T-helper 1 cell treated with Interleukin-12 subunit alpha and Interleukin-12 subunit beta and Interleukin-4 antibody, amounts not matched to agents 30 ng/mL and 1 ng/mL, for 36 hours (primary cell): ENCODE data around the gene NFKB1. TPM values are rescaled to one million over a fixed set of nuclear protein-coding genes. Genes with fewer than 3 reads are reported as not detected.
"Not testable (repeated sequence)": the region's sequence is repeated elsewhere in the genome, so short reads cannot be mapped to it uniquely, and the experiment has no call there.

Experiments used
- intact Hi-C: fragments of 100-400 bp; cut with micrococcal nuclease; formaldehyde crosslinking; loops from one replicate; pipeline ENCODE4 v1.15.1; 2024
- total RNA-seq: library from RNA; stranded (reverse); gene quantifications from 2 replicates; pipeline ENCODE4 v1.2.3, GENCODE V29; 2022

Gene NFKB1, protein sequence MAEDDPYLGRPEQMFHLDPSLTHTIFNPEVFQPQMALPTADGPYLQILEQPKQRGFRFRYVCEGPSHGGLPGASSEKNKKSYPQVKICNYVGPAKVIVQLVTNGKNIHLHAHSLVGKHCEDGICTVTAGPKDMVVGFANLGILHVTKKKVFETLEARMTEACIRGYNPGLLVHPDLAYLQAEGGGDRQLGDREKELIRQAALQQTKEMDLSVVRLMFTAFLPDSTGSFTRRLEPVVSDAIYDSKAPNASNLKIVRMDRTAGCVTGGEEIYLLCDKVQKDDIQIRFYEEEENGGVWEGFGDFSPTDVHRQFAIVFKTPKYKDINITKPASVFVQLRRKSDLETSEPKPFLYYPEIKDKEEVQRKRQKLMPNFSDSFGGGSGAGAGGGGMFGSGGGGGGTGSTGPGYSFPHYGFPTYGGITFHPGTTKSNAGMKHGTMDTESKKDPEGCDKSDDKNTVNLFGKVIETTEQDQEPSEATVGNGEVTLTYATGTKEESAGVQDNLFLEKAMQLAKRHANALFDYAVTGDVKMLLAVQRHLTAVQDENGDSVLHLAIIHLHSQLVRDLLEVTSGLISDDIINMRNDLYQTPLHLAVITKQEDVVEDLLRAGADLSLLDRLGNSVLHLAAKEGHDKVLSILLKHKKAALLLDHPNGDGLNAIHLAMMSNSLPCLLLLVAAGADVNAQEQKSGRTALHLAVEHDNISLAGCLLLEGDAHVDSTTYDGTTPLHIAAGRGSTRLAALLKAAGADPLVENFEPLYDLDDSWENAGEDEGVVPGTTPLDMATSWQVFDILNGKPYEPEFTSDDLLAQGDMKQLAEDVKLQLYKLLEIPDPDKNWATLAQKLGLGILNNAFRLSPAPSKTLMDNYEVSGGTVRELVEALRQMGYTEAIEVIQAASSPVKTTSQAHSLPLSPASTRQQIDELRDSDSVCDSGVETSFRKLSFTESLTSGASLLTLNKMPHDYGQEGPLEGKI
- total RNA-seq = 135 and 141 TPM in 2 replicates

- intact Hi-C loops = loop anchor here (1.0 to 5.0 kb wide), 7 partner anchors 36 to 1154 kb away; partner anchors contain the start of genes PPP3CA, SLC9B1 and SLC9B2
Observed at GRCh38 chr4:102500696-102501446, at the start of gene NFKB1. Gene NFKB1 (plus strand): TSS chr4:102501359. CDS start chr4:102525519, 24,160 bp downstream.

DNA sequence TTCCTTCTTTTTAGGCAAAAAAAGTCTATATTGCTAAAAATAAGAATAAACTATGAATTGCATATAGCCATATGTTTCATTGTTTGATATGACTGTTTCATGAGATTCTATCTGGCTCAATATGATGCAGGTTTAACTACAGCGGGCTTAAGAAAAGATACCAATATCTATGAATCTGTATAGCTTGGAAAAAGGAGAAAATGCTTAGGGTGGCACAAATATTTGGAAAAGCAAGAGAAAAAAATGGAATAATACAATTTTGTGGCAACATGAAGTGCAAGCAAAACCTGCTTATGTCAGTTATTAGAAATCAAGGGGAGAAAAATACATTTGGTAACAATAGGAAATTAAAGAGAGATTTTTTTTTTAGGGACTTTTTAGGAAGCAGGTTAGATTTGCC is 48.3 kb upstream of the NFKB1 start:
- intact Hi-C loops = no loop called here

- intact Hi-C loops = no loop called here
Observed at GRCh38 chr4:102453827-102454226, 47.3 kb upstream of the NFKB1 start.

- intact Hi-C loops = no loop called here
Observed at GRCh38 chr4:102454268-102454667, 46.9 kb upstream of the NFKB1 start.

- intact Hi-C loops = no loop called here
Observed at GRCh38 chr4:102454981-102455685, 46.0 kb upstream of the NFKB1 start.

DNA sequence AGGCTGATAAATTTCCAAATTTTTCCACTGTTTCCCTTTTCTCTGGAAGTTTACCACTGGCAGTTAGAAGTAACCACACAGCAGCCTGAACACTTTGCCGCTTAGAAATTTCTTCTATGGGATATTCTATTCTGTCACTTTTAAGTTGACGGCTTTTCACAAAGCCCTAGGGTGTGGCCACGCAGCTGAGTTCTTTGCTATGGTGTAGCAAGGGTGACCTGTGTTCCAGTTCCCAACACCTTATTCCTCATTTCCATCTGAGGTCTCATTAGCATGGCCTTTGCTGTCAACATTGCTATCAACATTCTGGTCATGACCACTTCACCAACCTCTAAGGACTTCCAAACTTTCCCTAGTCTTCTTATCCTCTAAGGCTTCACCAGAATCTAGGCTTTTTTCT is 45.4 kb upstream of the NFKB1 start:
- intact Hi-C loops = no loop called here

GRCh38 chr4:102466298-102466697 is 34.9 kb upstream of the NFKB1 start:
- intact Hi-C loops = no loop called here

DNA sequence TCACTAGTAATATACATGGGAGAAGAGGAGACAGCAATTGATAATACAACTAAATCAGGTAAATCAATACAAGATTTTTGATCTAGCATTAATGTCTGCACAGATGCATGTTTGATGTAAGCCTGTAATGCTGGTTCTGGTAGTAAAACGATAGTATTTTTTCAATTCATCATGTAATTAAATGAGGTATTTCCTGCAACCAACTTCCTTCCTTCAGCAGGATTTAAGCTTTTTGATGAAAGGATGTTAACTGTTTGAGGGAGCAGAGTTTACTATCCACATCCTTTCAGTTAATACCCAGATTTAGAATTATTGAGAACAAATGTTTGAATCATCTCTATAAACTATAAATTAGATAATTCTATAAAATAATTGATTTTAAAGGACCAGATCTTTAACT is 31.4 kb upstream of the NFKB1 start:
- intact Hi-C loops = no loop called here

GRCh38 chr4:102472441-102473013 is 28.6 kb upstream of the NFKB1 start:
- intact Hi-C loops = no loop called here

DNA sequence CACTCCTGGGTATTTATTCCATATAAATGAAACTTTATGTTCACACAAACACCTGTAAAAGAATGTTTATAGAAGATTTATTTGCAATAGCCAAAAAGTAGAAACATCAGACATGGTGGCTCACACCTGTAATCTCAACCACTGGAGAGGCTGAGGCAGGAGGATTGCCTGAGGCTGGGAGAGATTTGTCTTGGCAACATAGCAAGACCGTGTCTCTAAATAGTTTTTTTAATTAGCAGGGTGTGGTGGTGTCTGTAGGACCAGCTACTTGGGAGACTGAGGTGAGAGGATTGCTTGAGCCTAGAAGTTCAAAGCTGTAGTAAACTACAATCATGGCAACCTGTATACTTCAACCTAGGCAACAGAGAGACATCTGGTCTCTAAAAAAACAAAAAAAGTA is 27.7 kb upstream of the NFKB1 start:
- intact Hi-C loops = no loop called here

GRCh38 chr4:102474736-102475504 is 26.2 kb upstream of the NFKB1 start:
- intact Hi-C loops = no loop called here

DNA sequence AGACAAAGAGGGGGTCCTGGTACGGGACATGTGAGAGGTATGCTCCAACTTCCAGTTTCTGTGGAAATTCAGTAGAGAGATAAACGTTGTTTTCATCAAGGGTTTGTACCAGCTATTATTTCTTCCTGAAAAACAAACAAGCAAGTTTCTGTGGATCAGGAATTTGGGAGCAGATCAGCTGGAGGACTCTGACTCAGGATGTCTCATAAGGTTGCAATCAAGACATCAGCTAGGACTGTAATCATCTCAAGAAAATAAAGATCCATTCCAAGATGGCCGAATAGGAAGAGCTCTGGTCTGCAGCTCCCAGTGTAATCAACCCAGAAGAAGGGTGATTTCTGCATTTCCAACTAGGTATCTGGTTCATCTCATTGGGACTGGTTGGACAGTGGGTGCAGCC is 23.5 kb upstream of the NFKB1 start:
- intact Hi-C loops = no loop called here

GRCh38 chr4:102478186-102478585 is 23.0 kb upstream of the NFKB1 start:
- intact Hi-C loops = no loop called here

DNA sequence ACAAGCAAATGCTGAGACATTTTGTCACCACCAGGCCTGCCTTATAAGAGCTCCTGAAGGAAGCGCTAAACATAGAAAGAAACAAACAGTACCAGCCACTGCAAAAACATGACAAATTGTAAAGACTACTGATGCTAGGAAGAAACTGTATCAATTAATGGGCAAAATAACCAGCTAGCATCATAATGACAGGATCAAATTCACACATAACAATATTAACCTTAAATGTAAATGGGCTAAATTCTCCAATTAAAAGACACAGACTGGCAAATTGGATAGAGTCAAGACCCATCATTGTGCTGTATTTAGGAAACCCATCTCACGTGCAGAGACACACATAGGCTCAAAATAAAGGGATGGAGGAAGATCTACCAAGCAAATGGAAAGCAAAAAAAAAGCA is 21.3 kb upstream of the NFKB1 start:
- intact Hi-C loops = not testable (repeated sequence)

GRCh38 chr4:102483120-102483519 is 18.0 kb upstream of the NFKB1 start:
- intact Hi-C loops = no loop called here

GRCh38 chr4:102483990-102484692 is 17.0 kb upstream of the NFKB1 start:
- intact Hi-C loops = not testable (repeated sequence)

GRCh38 chr4:102492531-102493241 is 8.5 kb upstream of the NFKB1 start:
- intact Hi-C loops = no loop called here

DNA sequence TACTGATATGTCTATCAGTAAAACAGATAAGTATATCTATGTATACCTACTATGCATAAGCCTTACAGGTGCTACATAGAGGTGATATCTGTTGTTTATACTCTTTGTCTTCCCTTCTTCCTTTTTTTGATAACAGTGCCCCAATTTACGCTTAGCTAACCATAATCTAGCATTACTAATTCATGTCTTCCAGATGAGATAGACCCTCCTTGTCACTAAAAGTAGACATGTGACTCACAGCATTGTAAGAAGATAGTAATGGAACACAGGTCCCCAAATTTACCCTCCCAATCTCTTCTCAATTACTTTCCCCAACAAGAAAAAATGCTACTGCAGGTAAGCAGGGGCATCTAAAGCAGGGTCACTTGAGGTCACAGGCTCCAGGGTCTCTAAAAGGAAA is 7.9 kb upstream of the NFKB1 start:
- intact Hi-C loops = no loop called here
